ENCODE results near the gene ZNF273. TPM values are rescaled to one million over a fixed set of nuclear protein-coding genes. Genes with fewer than 3 reads are reported as not detected.
"Not testable (repeated sequence)": the region's sequence is repeated elsewhere in the genome, so short reads cannot be mapped to it uniquely, and the experiment has no call there.

Gene ZNF273
- total RNA-seq, 1 experiment from 2014 or later: 9.0 TPM

GRCh38 chr7:64907641-64908326, 4.7 kb downstream of the ZNF273 start:
- DNase-seq (ENCODE audit: low read depth, low spot score): no peak
- in situ Hi-C loops (cut with HindIII; ENCODE audit: low pct_unique_long_range_greater_than_20kb, low sequenced_read_pairs): no loop called here

GRCh38 chr7:64908358-64908757, 5.3 kb downstream of the ZNF273 start:
- no peak for DNase-seq (ENCODE audit: low read depth, low spot score)
- in situ Hi-C loops (cut with HindIII; ENCODE audit: low pct_unique_long_range_greater_than_20kb, low sequenced_read_pairs): no loop called here

GRCh38 chr7:64914557-64914956, 11.5 kb downstream of the ZNF273 start:
- in situ Hi-C loops (cut with HindIII; ENCODE audit: low pct_unique_long_range_greater_than_20kb, low sequenced_read_pairs): no loop called here
- DNase-seq (ENCODE audit: low read depth, low spot score): no peak

GRCh38 chr7:64915301-64915700, 12.2 kb downstream of the ZNF273 start:
- DNase-seq (ENCODE audit: low read depth, low spot score); in situ Hi-C loops (cut with HindIII; ENCODE audit: low pct_unique_long_range_greater_than_20kb, low sequenced_read_pairs): not testable (repeated sequence)

- DNase-seq (ENCODE audit: low read depth, low spot score); in situ Hi-C loops (cut with HindIII; ENCODE audit: low pct_unique_long_range_greater_than_20kb, low sequenced_read_pairs): not testable (repeated sequence)
Measured at GRCh38 chr7:64928252-64929187, 25.4 kb downstream of the ZNF273 start.

- no peak for DNase-seq (ENCODE audit: low read depth, low spot score)
Measured at GRCh38 chr7:64934478-64934877, 31.4 kb downstream of the ZNF273 start.

GRCh38 chr7:64938540-64938939, 35.5 kb downstream of the ZNF273 start:
- no peak for DNase-seq (ENCODE audit: low read depth, low spot score)
- in situ Hi-C loops (cut with HindIII; ENCODE audit: low pct_unique_long_range_greater_than_20kb, low sequenced_read_pairs): no loop called here

More at GRCh38 chr7:64934478-64934877, 31.4 kb downstream of the ZNF273 start:
- in situ Hi-C loops (cut with HindIII; ENCODE audit: low pct_unique_long_range_greater_than_20kb, low sequenced_read_pairs): no loop called here

- in situ Hi-C loops (cut with HindIII; ENCODE audit: low pct_unique_long_range_greater_than_20kb, low sequenced_read_pairs); DNase-seq (ENCODE audit: low read depth, low spot score): not testable (repeated sequence)
Measured at GRCh38 chr7:64940021-64940420, 36.9 kb downstream of the ZNF273 start.

GRCh38 chr7:64944667-64945502, 41.8 kb downstream of the ZNF273 start:
- DNase-seq (ENCODE audit: low read depth, low spot score); in situ Hi-C loops (cut with HindIII; ENCODE audit: low pct_unique_long_range_greater_than_20kb, low sequenced_read_pairs): not testable (repeated sequence)

GRCh38 chr7:64945503-64946175, 42.6 kb downstream of the ZNF273 start:
- no peak for DNase-seq (ENCODE audit: low read depth, low spot score)
- in situ Hi-C loops (cut with HindIII; ENCODE audit: low pct_unique_long_range_greater_than_20kb, low sequenced_read_pairs): no loop called here

- DNase-seq (ENCODE audit: low read depth, low spot score): peak; percentile 34
- in situ Hi-C loops (cut with HindIII; ENCODE audit: low pct_unique_long_range_greater_than_20kb, low sequenced_read_pairs): no loop called here
Measured at GRCh38 chr7:64946772-64947171, 43.7 kb downstream of the ZNF273 start.

- no peak for DNase-seq (ENCODE audit: low read depth, low spot score)
- in situ Hi-C loops (cut with HindIII; ENCODE audit: low pct_unique_long_range_greater_than_20kb, low sequenced_read_pairs): no loop called here
Measured at GRCh38 chr7:64947252-64948000, 44.4 kb downstream of the ZNF273 start.

- in situ Hi-C loops (cut with HindIII; ENCODE audit: low pct_unique_long_range_greater_than_20kb, low sequenced_read_pairs); DNase-seq (ENCODE audit: low read depth, low spot score): not testable (repeated sequence)
Measured at GRCh38 chr7:64948774-64949173, 45.7 kb downstream of the ZNF273 start.

- in situ Hi-C loops (cut with HindIII; ENCODE audit: low pct_unique_long_range_greater_than_20kb, low sequenced_read_pairs); DNase-seq (ENCODE audit: low read depth, low spot score): not testable (repeated sequence)
Measured at GRCh38 chr7:64950673-64951072, 47.6 kb downstream of the ZNF273 start.

- peak; percentile 82 for DNase-seq (ENCODE audit: low read depth, low spot score)
- in situ Hi-C loops (cut with HindIII; ENCODE audit: low pct_unique_long_range_greater_than_20kb, low sequenced_read_pairs): no loop called here
Measured at GRCh38 chr7:64951250-64951848, 48.3 kb downstream of the ZNF273 start.

GRCh38 chr7:64959072-64959747, 56.1 kb downstream of the ZNF273 start:
- in situ Hi-C loops (cut with HindIII; ENCODE audit: low pct_unique_long_range_greater_than_20kb, low sequenced_read_pairs): no loop called here
- no peak for DNase-seq (ENCODE audit: low read depth, low spot score)
